Progenitor cell of endocrine pancreas (in vitro differentiated cells): ENCODE measurements around the gene FLT3. TPM values are rescaled to one million over a fixed set of nuclear protein-coding genes. Genes with fewer than 3 reads are reported as not detected.

Experiments
- DNase-seq: peaks from one replicate; pipeline ENCODE4 v3.0.0; 2021; ENCODE audit warnings: low spot score; ENCODE audit not compliant: unreplicated experiment
- H3K27ac Mint-ChIP-seq: 2 replicates; pipeline ENCODE4 v1.8.0; 2021; ENCODE audit warnings: mild to moderate bottlenecking, moderate library complexity, mixed read lengths
- H3K27me3 Mint-ChIP-seq: 2 replicates; pipeline ENCODE4 v1.8.0; 2021; ENCODE audit warnings: mixed read lengths
- H3K36me3 Mint-ChIP-seq: 2 replicates; pipeline ENCODE4 v1.8.0; 2022; ENCODE audit warnings: mixed read lengths; ENCODE audit not compliant: insufficient read depth
- H3K4me1 Mint-ChIP-seq: 2 replicates; pipeline ENCODE4 v1.8.0; 2021; ENCODE audit warnings: low read depth, mixed read lengths
- H3K4me3 Mint-ChIP-seq: 2 replicates; pipeline ENCODE4 v1.8.0; 2021; ENCODE audit warnings: low read depth, mild to moderate bottlenecking, moderate library complexity, mixed read lengths
- H3K9me3 Mint-ChIP-seq: 2 replicates; pipeline ENCODE4 v1.8.0; 2021; ENCODE audit warnings: low read depth, mixed read lengths
- CTCF ChIP-seq: fragments of 200-600 bp; sonication (generic); IDR thresholded peaks from one replicate; pipeline ENCODE4 v1.5.0; 2021; ENCODE audit warnings: antibody characterized with exemption, mild to moderate bottlenecking; ENCODE audit not compliant: unreplicated experiment
- total RNA-seq: library from RNA; stranded (reverse); gene quantifications from 2 replicates; pipeline ENCODE4 v1.2.1, GENCODE V29; 2021

Gene FLT3
- total RNA-seq, 1 donor from 2014 or later: 0.17 TPM

GRCh38 chr13:27979765-27980279, 120.6 kb downstream of the FLT3 start:
- peaks cover 92% of the 10 kb centered on the region for H3K27me3 Mint-ChIP-seq
- H3K9me3 Mint-ChIP-seq: no peaks in the 10 kb centered on the region
- H3K27ac Mint-ChIP-seq: peak overlapping the region; percentile 12
- H3K4me1 Mint-ChIP-seq: peaks cover 18% of the 10 kb centered on the region
- DNase-seq: no peak
- TF ChIP-seq CTCF: no peak
- no peaks in the 10 kb centered on the region for H3K36me3 Mint-ChIP-seq
- H3K4me3 Mint-ChIP-seq: peak overlapping the region; percentile 30

GRCh38 chr13:27979001-27979643, 121.3 kb downstream of the FLT3 start:
- H3K27ac Mint-ChIP-seq: peak overlapping the region; percentile 12
- no peaks in the 10 kb centered on the region for H3K36me3 Mint-ChIP-seq
- TF ChIP-seq CTCF: no peak
- H3K4me3 Mint-ChIP-seq: peak overlapping the region; percentile 45
- H3K27me3 Mint-ChIP-seq: peaks cover 95% of the 10 kb centered on the region
- H3K9me3 Mint-ChIP-seq: no peaks in the 10 kb centered on the region
- peaks cover 18% of the 10 kb centered on the region for H3K4me1 Mint-ChIP-seq
- no peak for DNase-seq

- H3K9me3 Mint-ChIP-seq: no peaks in the 10 kb centered on the region
These were observed 121.9 kb downstream of the FLT3 start for GRCh38 chr13:27978301-27978968.

GRCh38 chr13:27977476-27978300, 122.7 kb downstream of the FLT3 start:
- no peak for DNase-seq
- Mint-ChIP-seq H3K4me1 (peaks cover 21% of the 10 kb centered on the region), H3K27ac (peak overlapping the region; percentile 30), H3K27me3 (peaks cover 92% of the 10 kb centered on the region), H3K9me3 (no peaks in the 10 kb centered on the region), H3K36me3 (no peaks in the 10 kb centered on the region), H3K4me3 (peak overlapping the region; percentile 59)
- peak; percentile 26 for TF ChIP-seq CTCF

More at GRCh38 chr13:27978301-27978968, 121.9 kb downstream of the FLT3 start:
- DNase-seq: no peak
- no peak for TF ChIP-seq CTCF
- peak overlapping the region; percentile 29 for H3K27ac Mint-ChIP-seq
- peaks cover 18% of the 10 kb centered on the region for H3K4me1 Mint-ChIP-seq
- H3K4me3 Mint-ChIP-seq: peak overlapping the region; percentile 45
- H3K27me3 Mint-ChIP-seq: peaks cover 95% of the 10 kb centered on the region
- H3K36me3 Mint-ChIP-seq: no peaks in the 10 kb centered on the region
